Stimulated activated CD8-positive, alpha-beta memory T cell treated with anti-CD3 and anti-CD28 coated beads, Interleukin-7, amount 100 ng/mL, for 24 hours (primary cell): Measurements from ENCODE around the gene PACS2.

Experiments used
- DNase-seq: peaks from one replicate; pipeline ENCODE4 v3.0.0-alpha.2; 2020; ENCODE audit warnings: low read depth

PACS2 gene

GRCh38 chr14:105388110-105388951 is 73.8 kb downstream of the PACS2 start:
- DNase-seq: no peak

- no peak for DNase-seq
These were observed 74.4 kb downstream of the PACS2 start for GRCh38 chr14:105388976-105389375.

- DNase-seq: no peak
These were observed 75.0 kb downstream of the PACS2 start for GRCh38 chr14:105389534-105389933.

- no peak for DNase-seq
These were observed 75.7 kb downstream of the PACS2 start for GRCh38 chr14:105389976-105390848.

DNA sequence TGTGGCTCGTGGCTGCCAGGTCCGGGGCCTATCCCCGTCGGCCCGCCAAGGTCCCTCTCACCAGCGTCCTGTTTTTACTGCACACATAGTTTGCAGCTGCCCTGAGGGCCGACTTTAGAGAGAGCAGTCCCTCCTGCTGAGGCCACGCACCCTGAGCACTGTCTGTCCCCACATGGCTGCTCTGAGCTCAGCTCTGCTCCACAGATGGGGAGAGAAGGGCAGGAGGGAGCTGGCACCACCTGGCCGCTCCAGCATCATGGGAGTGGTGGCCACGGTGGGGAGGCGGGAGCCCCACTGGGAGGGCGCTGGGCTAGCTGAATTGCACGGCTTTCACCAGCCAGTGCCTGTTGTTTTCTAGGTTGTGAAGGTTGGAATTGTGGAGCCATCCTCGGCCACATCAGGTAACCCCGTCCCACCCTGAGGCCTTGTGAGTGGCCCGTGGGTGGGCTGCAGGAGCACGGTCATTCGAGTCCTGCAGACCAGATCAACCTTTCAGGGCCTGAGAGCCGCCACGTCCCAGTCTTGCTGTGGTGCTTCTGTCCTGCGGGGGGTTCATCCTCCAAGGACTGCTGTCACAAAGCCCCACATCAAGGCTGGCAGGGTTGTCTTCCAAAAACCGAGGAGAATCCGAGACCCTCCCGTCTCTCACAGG is 76.4 kb downstream of the PACS2 start:
- DNase-seq: no peak

DNA sequence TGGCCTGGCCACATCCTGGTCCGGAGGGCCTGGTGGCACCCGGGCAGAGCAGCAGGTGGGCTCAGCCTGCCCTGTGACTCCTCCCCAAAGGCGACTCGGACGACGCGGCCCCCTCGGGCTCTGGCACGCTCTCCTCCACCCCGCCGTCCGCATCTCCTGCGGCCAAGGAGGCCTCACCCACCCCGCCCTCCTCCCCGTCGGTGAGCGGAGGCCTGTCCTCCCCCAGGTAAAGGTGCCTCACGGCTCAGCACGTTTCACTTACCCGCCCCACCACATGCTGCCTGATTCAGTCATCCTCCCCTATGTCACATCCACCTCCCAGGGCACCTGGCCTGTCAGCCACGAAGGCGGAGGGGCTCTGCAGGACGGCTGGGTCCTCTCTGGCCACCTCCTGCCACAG is 77.0 kb downstream of the PACS2 start:
- no peak for DNase-seq

DNA sequence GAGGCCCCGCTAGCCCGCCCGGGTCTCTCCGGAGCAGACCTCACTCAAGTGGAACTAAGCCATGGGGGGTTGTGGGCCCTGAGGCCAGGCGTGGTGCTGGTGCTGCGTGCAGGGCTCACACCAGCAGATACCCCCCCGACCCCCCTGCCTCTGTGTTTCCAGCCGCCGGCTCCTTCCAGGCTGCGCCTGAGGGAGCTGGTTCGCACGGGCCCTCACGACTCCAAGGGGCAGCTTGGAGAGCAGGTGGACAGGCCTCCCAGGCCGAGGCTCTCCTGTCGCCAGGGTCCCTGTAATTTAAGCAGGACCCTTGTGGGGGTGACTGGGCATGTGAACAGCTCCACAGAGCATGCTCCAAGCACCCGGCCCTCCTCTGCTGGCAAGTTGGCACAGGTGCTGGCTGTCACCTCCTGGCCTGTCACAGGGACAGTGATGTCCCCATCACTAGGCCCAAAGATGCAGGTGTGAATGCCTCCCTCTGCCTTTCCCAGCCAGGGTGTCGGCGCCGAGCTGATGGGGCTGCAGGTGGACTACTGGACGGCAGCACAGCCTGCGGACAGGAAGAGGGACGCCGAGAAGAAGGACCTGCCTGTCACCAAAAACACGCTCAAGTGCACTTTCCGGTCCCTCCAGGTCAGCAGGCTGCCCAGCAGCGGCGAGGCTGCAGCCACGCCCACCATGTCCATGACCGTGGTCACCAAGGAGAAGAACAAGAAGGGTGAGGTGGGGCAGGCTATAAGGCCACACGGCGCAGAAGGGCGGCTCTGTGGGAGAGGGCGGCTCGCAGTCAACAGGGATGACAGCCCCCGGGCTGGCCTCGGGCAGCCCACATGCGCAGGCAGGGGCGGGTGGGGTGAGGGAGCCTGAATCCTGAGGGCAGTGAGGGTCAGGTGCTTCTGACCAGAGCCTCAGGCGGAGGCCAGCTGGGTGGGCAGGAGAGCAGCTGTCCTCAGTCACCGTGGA is 77.9 kb downstream of the PACS2 start:
- no peak for DNase-seq

- no peak for DNase-seq
These were observed 78.6 kb downstream of the PACS2 start for GRCh38 chr14:105393151-105393550.

DNA sequence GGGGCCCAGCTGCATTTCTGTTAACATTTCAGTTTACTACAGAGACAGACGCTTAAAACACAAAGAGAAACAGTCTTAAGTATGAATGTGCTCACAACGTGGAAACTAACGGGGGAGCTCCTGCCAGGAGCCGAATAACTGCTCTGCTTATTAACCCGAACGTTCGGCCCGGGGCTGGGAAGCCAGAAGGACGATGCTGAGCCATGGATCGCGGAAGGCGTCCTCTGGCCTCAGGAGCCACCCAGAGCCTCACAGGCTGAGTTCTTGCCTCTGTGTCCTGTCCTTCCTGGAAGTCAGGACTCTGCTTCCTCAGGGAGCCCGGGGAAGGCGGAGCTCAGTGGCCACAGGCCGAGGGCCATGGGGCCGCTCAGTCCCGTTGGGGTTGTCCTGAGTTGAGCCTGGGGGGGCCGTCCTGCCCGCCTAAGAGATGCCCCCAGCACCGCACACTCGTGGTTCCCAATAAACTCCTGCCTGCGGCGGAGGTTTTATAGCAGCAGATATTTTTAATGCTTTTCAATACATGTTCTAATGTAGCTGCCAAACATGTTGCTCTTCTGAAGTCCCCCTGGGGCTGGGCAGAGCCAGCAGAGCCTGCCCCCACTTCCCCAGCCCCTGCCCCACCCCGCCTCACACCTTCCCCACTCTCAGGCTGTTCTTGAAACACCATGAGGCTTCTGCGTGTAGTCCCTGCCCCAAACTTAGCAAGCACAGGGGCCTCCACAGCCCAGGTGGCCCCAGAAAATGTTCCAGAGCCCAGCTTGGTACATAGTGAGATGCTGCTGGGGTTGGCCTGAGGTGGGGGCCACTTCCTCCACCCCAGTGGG is 80.4 kb downstream of the PACS2 start:
- no peak for DNase-seq

DNA sequence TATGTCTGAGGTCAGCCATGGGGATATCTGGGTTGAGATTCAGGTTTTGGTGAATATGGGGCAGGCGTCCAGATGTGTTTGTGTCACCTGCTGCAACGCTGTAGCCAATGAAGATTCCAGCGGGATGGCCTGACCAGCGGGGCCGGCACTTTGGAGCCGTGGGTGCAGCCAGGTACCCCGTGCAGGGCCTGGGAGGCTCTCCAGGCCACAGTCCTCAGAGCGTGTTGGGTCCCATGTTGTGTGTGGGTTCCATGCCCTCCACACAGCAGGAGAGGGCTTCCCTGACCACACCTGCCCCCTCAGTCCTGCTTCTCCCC is 80.9 kb downstream of the PACS2 start:
- no peak for DNase-seq

- DNase-seq: no peak
These were observed 82.9 kb downstream of the PACS2 start for GRCh38 chr14:105397350-105397931.

DNA sequence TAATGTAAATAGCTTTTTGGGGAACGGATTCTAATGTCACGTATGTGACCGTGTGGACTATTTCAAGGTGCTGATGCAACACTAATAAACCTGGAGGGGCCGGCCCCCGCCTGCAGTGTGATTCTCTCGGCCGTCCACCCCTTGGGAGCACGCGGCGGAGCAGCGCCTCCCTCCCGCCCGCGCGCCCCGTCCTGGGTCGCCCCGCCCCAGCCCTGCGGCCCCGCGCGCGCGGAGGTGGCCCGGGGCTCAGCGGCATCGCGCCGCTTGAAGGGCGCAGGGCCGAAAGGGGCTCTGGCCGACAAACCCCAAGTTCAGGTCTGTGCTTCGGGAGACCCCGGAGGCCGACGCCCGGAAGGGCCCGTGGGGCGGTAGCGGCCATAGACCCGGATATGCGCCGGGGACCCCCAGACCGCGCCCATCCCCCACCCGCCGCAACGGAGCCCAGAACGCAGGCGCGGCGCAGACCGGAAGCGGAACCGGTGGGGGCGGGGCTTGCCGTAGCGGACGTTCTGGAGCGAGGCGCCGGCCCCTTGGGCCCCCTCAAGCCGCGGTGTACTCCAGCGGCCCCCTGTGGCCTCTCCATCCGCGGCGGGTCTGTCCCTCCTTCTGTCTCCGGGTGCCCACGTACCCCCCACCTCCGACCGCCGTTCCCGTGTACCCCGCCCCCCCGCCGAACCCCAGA is 83.6 kb downstream of the PACS2 start, which contains the start of gene TEX22:
TSS of gene TEX22 (plus strand) at position 495 of the 682 bp plus-strand sequence. CDS start 803 bp downstream, outside the sequence.
- peak; percentile 88 for DNase-seq

GRCh38 chr14:105398726-105399465 is 84.3 kb downstream of the PACS2 start:
- no peak for DNase-seq

DNA sequence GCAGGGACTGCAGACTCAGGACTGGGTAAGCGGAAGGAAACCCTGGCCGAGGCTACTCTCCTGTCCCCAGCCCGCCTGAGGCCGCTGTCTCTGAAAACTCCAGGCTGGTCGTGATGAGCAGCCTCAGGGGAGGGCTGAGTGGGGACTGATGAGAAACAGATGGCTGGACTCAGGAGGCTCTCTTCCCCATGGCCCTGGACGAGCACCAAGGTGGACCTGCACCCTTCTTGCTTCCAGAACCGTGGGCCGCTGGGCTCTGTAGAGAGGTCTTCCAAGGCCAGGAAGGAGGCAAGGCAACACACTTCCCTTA is 84.9 kb downstream of the PACS2 start:
- no peak for DNase-seq

DNA sequence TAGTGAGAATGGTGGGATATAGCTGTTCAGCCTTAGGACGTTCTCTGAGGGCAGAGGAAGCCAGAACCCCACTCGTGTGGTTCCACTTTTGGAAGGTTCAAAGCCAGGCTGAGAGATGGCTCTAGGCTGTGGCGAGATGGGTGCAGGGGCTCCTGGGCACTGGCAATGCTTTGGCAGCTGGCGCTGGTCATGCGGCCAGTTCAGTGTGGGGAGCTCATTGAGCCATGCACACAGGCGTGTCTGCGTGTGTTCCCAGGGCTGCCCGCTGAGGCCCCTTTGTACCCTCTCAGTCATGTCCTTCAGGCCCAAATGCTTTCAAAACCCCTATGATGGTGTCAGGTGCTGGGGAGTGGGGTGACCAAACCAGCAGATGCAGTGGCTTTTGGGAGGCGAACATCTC is 85.5 kb downstream of the PACS2 start:
- DNase-seq: no peak

- no peak for DNase-seq
These were observed 87.2 kb downstream of the PACS2 start for GRCh38 chr14:105401699-105402098.

GRCh38 chr14:105408592-105408991 is 94.0 kb downstream of the PACS2 start:
- DNase-seq: no peak

DNA sequence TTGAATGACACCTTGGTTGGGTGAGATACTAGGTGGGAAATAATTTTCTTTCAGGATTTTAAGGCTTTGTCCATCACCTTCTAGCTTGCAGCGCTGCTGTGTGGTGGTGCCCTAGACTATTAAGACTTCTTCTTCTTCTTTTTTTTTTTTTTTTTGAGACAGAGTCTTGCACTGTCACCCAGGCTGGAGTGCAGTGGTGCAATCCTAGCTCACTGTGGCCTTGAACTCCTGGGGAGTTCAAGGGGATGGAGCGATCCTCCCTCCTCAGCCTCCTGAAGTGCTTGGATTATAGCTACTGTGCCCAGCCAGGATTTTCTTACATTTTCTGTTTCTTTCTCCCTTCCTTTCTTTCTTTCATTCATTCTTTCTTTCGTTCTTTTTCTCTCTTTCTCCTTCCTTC is 94.8 kb downstream of the PACS2 start:
- no peak for DNase-seq

GRCh38 chr14:105410642-105411016 is 96.1 kb downstream of the PACS2 start:
- no peak for DNase-seq
